Measurements from ENCODE around the gene ZSCAN4.

Gene ZSCAN4

DNA sequence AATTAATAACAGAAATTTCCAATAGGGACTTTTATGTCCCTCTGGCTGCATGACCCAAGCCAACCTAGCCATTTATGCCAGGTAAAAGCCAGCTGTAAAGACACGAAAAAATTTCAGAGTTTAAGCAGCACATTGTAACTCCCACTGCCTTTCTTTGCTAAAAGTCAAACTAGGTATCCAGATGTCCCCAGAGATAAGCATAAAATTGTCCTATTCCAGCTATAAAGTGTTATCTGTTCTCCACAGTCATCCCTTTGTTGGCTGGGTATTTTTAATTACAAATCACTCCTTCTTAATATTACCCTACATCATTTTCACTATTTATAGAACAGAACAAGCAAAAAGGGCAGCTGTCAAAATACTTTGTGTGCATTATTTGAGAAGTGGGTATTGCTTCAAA is 43.5 kb downstream of the ZSCAN4 start:
- H3K4me1 ChIP-seq (ENCODE audit: control insufficient read depth, insufficient read depth, low read length, unreplicated experiment) = peaks cover 5% of the 10 kb centered on the region
- no peak overlapping the region for H2AFZ ChIP-seq (ENCODE audit: low read length, unreplicated experiment)
- no peaks in the 10 kb centered on the region for H3K27me3 ChIP-seq (ENCODE audit: insufficient read depth, low read length)
- H3K36me3 ChIP-seq (ENCODE audit: insufficient read depth, low read length) = no peaks in the 10 kb centered on the region
- no peak overlapping the region for H3K27ac ChIP-seq (ENCODE audit: low read depth, low read length)
- H3K79me2 ChIP-seq (ENCODE audit: control insufficient read depth, insufficient read depth, low read length, unreplicated experiment) = peaks cover 4% of the 10 kb centered on the region
- no peak overlapping the region for H3K4me3 ChIP-seq (ENCODE audit: low read depth, low read length)

DNA sequence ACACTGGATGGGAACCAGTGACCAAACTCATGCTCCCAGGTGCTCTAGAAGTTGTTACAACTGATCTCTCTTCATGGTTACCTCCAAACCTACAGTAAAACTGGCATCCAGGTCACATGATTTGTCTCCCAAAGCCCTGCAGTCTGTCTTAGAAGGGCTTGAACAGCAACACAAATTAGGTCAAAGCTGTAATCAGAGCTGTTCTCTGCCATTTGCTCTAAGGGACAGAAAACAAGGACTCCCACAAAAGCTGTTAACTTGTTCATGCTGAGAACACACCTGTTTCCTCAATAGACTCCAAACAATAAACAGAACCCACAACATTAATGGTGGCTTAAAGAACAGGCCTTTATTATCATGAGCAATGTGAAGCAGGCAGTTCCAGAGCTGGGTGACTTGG is 50.7 kb downstream of the ZSCAN4 start:
- H3K27ac ChIP-seq (ENCODE audit: low read depth, low read length) = no peak overlapping the region
- peaks cover 38% of the 10 kb centered on the region for H3K36me3 ChIP-seq (ENCODE audit: insufficient read depth, low read length)
- no peaks in the 10 kb centered on the region for H3K27me3 ChIP-seq (ENCODE audit: insufficient read depth, low read length)
- no peaks in the 10 kb centered on the region for H3K79me2 ChIP-seq (ENCODE audit: control insufficient read depth, insufficient read depth, low read length, unreplicated experiment)
- H3K4me1 ChIP-seq (ENCODE audit: control insufficient read depth, insufficient read depth, low read length, unreplicated experiment) = no peaks in the 10 kb centered on the region
- no peak overlapping the region for H2AFZ ChIP-seq (ENCODE audit: low read length, unreplicated experiment)
- H3K4me3 ChIP-seq (ENCODE audit: low read depth, low read length) = no peak overlapping the region

DNA sequence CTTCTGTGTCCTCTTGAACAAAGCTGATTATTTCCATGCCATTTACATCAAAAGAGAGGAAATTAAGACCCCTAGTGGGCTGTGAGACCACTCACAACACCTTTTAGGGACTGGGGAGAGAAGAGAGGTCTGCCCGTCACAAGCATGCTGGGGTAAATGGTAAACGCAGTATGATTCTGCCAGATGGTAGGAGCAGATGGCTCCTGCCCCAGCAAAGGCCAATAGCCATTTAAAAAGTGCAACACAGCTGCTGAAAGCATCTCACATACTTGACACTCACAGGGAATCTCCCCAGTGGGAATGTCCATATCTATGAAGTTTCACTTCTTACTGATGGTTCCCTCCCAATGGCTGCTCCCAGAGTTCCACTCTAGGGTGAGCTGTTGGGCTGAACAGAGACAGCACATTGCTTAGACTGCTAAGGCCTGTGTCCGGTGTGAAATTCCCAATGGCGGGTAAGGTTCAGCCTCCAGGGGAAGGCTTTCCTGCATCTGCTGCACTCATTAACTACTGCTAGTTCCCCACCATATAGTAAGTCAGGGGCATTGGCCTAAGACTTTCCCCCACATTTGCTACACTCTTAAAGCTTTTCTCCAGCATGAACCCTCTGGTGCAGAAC is 51.3 kb downstream of the ZSCAN4 start:
- Histone ChIP-seq H3K36me3 (ENCODE audit: insufficient read depth, low read length) (peaks cover 38% of the 10 kb centered on the region), H3K27ac (ENCODE audit: low read depth, low read length) (no peak overlapping the region), H3K27me3 (ENCODE audit: insufficient read depth, low read length) (no peaks in the 10 kb centered on the region), H2AFZ (ENCODE audit: low read length, unreplicated experiment) (no peak overlapping the region), H3K79me2 (ENCODE audit: control insufficient read depth, insufficient read depth, low read length, unreplicated experiment) (no peaks in the 10 kb centered on the region), H3K4me3 (ENCODE audit: low read depth, low read length) (no peak overlapping the region), H3K4me1 (ENCODE audit: control insufficient read depth, insufficient read depth, low read length, unreplicated experiment) (no peaks in the 10 kb centered on the region)

DNA sequence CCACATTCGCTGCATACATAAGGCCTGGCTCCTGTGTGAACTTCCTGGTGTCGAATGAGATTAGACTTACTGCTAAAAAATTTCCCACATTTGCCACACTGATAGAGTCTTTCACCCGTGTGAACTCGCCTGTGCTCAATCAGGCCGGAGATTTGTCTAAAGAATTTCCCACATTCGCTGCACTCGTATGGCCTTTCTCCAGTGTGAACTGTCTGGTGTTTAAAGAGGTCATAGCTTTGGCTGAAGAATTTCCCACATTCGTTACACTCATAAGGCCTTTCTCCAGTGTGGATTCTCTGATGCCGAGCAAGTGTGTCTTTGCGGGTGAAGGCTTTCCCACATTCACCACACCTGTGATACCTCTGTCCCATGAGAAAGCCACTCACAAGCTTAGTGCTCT is 52.1 kb downstream of the ZSCAN4 start:
- Histone ChIP-seq H3K4me1 (ENCODE audit: control insufficient read depth, insufficient read depth, low read length, unreplicated experiment) (no peaks in the 10 kb centered on the region), H3K79me2 (ENCODE audit: control insufficient read depth, insufficient read depth, low read length, unreplicated experiment) (no peaks in the 10 kb centered on the region), H3K27ac (ENCODE audit: low read depth, low read length) (no peak overlapping the region), H3K36me3 (ENCODE audit: insufficient read depth, low read length) (peaks cover 38% of the 10 kb centered on the region), H2AFZ (ENCODE audit: low read length, unreplicated experiment) (no peak overlapping the region), H3K27me3 (ENCODE audit: insufficient read depth, low read length) (no peaks in the 10 kb centered on the region), H3K4me3 (ENCODE audit: low read depth, low read length) (no peak overlapping the region)
